DLD1 (cell line): Measurements from ENCODE around the gene GABPB1.
"Not testable (repeated sequence)": the region's sequence is repeated elsewhere in the genome, so short reads cannot be mapped to it uniquely, and the experiment has no call there.

Experiments
- in situ Hi-C: cut with HindIII; loops from 2 replicates; pipeline ENCODE4 v1.10.0; 2017; ENCODE audit warnings: low sequenced_read_pairs

The GABPB1 gene

DNA sequence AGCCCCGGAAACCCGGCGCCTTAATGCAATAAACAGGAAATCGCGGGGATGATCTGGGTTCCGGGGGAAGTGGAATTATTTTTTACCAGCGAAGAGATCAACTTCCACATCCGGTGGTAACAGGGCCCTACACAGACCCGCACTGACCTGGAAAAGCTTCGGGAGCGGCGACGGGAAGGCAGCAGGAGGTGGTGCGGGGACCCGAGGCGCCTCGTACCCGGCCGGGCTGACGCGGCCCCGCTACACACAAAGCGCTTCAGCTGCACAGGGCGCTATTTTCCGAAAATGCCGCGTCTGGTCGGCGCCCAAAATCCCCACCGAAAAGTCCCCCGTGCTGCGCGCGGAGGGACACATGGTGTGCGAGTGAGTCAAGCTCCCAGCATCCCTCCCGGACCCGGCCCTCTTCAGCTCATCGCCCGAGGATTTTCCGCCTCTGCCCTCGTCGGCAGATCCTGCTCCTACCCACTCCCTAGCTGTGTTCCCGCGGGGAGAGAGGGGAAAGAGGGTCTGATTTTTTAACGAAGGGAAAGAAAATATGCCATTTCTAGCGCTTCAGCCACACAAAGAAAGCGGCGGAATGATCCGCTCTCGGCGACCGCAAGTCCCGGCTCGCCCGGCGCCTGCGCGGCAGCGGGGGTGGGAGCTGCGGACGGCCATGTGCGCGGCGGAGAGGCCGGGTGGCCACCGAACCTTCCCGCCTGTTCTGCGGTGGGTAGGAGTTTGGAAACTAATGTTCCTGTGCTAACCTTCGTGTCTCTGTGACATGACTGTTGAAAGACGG, at the start of gene GABPB1:
Gene GABPB1, minus strand, starts transcription at position 361 of the 781 bp plus-strand sequence. CDS start 45,400 bp downstream, outside the sequence.
- in situ Hi-C loops, result no loop called here

DNA sequence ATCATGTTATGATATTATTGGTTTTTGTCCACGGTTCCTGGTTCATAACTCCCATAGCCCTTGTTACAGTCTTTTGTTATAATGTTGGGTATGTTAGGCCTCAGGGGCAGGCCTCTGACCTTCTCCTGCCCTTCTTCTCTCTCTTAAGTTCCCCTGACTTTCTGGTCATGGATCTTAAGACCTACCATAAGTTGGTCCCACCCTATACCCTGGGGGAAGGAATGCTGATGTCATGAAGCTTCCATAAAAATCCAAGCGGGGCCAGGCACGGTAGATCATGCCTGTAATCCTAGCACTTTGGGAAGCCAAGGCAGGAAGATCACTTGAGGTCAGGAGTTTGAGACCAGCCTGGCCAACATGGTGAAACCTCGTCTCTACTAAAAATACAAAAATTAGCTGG, 36.6 kb upstream of the GABPB1 start:
- in situ Hi-C loops, result not testable (repeated sequence)

DNA sequence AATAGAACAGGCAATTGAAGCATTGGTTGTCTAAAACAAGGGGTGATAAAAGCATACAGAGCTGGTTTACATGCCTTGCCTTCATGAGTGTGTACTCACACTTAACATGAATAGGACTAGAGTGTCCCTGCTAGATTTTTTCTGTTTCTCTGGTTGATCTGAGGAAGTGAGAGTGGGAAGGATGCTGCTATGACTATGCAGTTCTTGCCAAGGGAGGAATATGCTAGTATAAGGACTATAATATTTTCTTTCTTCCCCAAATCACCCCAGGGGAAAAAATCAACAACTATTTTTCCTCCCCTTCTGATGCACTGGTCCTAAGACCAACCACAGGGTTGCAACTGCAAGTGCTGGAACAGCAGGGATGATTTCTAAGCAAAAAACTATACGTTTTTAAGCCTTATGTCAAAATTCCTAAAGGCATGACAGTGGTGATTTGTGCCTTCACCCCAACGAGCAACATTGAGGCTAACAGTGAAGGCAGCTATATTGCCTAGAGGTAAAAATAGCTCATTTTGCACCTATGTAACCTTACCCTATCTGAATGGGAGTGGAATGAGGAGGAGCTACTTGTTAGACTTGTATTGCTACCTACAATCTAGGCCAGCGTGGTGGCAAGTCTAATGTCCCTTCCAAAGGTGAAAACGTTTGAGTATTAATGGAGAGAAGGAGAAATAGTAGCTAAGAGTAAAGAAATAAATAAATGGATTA, 35.7 kb upstream of the GABPB1 start:
- in situ Hi-C loops, result no loop called here

DNA sequence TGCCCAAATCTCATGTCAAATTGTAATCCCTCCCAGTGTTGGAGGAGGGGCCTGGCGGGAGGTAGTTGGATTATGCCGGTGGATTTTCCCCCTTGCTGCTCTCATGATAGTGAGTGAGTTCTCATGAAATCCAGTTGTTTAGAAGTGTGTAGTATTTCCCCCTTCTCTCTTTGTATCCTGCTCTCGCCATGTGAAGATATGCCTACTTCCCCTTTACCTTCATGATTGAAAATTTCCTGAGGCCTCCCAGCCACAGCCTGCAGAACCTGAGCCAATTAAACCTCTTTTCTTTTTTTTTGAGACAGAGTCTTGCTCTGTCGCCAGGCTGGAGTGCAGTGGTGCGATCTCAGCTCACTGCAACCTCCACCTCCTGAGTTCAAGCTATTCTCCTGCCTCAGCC, 27.4 kb upstream of the GABPB1 start:
- in situ Hi-C loops, result not testable (repeated sequence)

DNA sequence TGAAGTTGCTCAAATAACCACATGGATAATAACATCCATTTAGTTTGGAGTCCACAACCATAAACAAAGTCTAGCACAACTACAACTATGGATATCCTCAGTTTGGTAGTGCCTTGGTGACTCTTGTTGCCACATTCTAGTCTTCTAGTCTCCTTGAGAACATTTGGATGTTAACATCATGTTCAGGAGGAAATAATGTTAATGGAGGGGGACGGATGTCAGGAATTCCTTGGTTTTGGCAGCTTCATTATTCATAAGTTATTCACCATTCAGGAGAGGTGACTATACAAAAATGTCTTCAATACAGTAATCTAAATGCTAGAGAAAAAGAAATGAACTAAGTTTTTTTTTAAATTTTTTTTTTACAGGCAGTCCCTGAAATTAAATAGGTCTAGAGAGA, 26.4 kb upstream of the GABPB1 start:
- in situ Hi-C loops, result no loop called here

DNA sequence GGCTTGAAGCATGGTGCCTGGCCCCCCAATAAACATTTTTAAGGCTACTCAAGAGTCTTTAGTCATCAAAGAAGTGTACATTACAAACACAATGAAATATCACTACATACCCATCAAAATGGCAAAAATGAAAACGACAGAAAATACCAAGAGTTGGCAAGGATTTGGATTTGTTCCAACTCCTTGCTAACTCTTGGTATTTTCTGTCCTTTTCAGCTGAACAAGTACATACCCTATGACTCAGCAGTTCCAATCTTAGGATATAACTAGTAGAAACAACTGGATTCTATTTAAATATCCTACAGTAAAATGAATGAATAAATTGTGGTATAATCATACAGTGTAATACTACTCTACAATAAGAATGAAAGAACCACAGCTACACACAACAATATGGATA, 25.1 kb upstream of the GABPB1 start:
- in situ Hi-C loops, result no loop called here

DNA sequence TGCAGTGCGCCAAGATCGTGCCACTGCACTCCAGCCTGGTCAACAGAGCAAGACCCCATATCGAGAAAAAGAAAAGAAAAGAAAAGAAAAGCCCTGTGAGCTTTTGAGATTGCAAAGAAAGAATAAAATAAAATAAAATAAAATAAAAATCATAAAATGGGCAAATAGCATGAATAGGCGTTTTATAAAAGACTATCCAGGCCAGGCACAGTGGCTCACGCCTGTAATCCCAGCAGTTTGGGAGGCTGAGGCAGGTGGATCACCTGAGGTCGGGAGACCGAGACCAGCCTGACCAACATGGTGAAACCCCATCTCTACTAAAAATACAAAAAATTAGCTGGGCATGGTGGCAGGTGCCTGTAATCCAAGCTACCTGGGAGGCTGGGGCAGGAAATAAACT, 24.4 kb upstream of the GABPB1 start:
- in situ Hi-C loops, result not testable (repeated sequence)

DNA sequence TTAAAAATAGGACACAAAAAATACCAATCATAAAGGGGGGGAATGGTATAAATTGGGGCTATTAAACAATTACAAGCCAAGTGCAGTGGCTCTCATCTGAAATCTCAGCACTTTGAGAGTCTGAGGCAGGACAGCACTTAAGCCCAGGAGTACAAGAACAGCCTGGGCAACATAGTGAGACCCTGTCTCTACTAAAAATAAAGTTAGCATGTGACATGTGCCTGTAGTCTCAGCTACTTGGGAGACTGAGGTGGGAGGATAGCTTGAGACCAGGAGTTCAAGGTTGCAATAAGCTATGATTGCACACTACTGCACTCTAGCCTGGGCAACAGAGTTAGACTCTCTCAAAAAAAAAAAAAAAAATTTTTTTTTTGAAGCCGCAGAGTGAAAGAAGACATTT, 23.8 kb upstream of the GABPB1 start:
- in situ Hi-C loops, result no loop called here

DNA sequence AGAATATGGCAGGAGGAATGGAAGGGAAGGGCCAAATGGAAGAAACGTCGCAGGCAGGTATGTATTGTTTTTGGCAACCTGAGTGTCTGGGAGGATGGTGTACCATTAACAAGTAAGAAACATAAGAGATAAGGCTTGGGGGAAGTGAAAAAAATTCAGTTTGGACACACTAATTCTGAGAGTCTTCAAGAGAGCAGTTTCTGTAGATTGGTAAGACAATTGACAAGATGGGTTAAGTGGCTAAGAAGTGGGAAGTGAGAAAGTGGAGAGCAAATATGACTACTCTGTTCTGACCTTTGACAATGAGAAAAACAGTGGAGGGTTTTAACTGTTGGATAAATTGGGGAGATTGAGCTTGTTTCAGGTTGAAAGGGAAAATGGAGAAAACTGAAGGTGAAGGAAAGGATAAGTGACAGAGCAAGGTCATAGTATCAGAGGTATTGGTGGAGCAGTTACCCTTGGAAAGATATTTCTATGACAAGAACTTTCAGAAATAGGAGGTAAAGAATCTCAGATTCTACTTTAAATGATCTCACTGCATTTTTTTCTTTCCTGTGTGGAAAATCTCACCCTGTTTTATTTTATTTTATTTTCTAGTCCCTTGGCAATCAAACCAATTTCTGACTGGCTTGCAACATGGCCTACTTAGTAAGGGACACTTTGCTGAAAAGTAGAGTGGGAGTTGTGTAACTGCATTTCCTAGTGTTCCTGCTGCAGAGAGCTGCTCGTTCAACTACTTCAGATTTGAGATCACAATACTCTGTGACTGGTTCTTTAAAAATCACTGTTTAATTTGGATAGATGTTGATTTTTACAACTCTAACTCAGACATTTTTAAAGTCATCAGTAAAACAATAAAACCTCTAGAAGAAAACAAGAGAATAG, 23.1 kb upstream of the GABPB1 start:
- in situ Hi-C loops, result no loop called here

DNA sequence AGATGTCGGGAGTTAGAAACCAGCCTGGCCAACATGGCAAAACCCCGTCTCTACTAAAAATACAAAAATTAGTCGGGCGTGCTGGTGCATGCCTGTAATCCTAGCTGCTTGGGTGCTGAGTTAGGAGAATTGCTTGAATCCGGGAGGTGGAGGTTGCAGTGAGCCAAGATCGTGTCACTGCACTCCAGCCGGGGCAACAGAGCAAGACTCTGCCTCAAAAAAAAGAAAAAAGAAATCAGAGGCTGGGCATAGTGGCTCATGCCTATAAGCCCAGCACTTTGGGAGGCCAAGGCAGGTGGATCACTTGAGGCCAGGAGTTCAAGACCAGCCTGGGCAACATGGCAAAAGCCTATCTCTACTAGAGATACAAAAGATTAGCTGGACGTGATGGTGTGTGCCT, 14.6 kb upstream of the GABPB1 start:
- in situ Hi-C loops, result not testable (repeated sequence)

DNA sequence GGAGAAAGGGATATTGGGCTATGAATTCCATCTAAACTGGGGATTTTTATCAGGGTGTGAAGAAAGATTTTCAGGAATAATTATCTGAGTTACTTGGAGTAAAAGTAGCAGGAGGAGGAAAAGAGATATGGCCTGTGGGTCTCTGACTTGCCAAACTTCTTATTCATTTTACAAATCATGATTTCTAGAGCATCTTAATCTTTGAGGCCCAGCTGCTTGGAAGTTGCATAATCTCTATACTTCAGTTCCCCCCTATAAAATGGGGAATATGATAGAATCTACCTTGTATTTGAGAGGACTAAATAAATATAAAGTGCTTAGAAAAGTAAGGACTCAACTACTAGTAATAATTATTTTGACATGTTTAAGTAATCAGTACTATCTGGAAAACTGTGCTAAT, 11.0 kb upstream of the GABPB1 start:
- in situ Hi-C loops, result no loop called here

DNA sequence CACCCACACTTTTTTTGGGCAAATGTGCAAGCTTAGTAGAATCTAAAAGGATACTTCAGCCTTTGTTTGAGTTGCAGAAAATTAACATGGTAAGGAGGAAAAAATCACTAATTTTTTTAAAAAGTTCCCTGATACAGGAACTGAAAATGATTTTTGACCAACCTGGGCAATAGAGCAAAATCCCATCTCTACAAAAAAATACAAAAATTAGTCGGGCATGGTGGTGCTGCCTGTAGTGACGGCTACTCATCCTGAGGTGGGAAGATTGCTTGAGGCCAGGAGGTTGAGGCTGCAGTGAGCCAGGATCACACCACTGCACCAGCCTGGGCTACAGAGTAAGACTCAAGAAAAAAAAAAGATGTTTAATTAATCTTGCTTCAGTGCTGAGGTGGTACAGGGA, 10.6 kb upstream of the GABPB1 start:
- in situ Hi-C loops, result no loop called here

DNA sequence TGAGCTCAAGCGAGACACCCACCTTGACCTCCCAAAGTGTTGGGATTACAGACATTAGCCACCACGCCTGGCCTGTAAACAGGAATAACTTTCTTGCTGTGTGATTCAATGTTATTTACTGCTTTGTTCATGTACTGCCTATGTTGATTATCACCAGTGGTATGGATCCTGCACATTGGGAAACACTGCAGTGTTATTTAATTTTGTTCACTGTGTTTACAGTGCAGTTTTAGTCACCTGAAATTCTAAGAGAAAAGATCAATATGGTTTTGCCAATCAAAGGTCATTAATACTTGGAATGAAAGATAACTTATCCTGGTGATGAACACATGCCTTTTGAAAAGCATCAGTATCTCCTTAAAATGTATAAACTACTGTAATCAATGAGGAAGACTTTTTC, 8.6 kb upstream of the GABPB1 start:
- in situ Hi-C loops, result no loop called here

DNA sequence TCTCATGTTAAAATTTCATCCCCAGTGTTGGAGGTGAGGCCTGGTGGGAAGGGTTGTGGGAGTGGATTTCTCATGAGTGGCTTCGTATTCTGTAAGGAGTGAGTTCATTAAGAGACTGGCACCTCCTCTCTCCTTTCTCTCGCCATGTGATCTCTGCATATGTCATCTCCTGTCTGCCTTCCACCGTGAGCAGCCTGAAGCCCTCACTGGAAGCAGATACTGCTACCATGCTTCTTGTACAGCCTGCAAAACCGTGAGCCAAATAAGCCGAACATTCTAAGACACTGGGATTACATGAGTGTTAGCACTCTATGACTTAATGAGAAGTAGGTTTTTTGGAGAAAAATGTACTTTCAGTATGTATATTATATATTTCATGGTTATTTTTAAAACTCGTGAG, 6.8 kb upstream of the GABPB1 start:
- in situ Hi-C loops, result no loop called here

DNA sequence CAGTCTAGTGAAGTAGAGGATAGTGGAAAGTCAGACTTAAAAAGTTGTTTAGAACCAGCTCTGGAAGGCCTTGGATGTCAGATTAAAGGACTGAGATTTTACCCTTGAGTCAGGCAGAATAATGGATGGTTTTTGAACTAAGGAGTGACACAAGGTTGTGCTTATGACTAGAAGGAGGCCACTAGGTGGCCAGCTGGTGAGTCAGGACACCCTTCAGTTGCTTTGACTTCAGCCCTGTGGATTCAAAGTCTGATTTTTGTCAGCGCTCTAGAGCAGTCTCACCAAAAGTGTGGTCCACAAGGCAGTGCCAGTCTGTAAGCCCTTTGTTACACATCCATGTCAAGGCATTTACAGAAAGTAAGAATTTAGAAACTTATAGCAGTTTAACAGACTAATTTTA, 3.8 kb upstream of the GABPB1 start:
- in situ Hi-C loops, result no loop called here

DNA sequence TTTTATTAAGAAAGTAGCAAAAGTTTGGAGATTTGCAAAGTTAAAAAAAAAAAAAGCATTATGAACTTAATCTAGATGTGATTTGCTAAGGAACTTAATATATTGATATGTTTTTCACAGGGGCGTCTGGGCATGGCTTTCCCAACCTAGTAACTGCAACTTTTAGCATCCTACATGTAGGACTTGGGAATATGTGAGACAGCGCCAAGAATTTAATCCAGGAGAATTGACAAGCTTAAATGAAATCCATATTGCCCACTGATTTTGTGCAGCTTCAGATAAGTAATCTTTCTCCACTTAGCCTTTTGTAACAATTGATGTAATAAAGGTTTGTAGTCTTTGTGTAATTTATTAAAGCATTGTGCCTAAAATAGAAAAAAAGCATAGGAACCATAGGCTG, 982 bp upstream of the GABPB1 start:
- in situ Hi-C loops, result no loop called here

DNA sequence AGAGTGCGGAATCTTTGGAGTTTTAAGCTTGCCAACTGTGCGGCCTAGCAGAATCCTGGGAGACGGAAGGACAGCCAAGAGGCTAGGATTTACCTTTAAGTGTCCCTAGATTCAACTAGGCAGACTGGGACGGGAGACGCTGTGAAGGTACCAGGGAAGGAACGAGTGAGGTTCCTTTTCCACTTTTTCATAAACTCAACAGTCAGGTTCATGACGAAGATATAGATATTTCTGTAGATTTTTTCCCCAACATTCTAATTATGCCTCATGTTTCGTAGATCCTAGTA, 564 bp upstream of the GABPB1 start:
- in situ Hi-C loops, result no loop called here

DNA sequence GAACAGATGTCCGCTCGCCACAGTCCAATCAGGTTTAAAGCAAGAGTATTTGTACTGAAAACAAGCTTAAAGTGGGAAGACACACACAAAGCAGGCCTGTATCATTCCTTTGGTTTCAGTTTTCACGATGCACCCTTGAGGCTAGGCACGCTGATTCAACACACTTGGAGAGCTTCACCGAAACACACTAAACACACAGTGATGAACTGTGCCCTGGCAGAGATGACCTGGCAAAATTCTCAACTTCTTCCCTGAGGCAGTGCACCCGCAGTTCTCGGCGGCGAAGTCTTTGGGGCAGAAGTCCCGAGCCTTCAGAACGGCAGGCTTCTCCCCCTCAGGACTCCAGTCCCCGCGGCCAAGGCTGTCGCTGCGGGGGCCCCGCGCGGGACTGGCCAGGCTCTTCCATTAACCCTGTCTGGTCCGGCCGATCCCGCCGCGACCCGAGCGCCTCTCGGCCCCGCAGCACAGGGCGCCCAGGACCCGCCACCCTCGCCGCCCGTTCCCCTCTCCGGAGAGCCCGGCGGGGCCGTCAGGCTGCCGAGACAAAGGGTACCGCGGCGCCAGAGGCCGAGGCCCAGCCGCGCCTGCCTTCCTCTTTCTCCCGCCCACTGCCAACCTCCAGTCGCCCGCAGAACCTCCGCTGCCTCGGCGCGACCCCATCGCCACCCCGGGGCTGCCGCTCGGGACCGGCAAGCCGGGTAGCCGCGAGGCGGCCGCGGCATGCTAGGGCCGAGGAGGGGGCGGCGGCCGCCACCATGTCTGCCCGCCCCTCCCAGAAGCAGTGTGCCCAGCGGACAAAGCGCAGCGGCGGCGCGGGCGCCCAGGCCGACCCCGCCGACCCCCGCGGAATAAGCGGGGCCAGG, 792 bp downstream of the GABPB1 start:
- in situ Hi-C loops, result no loop called here

DNA sequence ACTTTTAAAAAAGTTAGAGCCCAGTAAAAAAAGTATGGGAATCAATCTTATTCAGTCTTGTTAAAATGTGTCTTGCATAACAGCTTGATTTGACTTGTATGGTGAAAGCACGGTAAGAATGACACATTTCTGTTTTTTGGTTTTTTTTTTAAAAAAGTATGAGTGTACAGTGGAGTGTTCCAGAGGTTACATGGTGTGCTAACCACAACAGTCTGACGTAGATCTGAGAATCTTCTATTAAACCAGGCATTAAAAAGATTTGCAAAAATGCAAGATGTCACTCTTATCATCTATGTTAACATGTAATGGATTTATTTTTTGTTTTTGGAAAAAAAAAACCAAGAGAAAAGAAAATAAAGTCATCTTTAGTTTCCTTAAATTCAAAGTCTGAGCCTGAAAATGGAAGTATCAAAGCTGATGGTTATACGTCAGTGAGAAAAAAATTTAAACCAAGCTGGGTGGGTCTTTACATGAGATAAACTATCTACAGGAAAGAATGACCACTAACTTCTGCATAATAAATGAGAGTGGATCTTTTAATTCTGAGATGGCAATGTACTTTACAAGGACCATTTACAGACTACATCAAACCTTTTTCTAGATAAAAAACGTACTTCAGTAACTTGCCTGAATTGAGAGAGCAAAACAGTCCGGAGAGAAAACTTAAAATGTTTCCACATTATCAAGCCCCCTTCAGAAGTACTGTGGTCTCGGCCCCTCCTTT, 1.6 kb downstream of the GABPB1 start:
- in situ Hi-C loops, result no loop called here

DNA sequence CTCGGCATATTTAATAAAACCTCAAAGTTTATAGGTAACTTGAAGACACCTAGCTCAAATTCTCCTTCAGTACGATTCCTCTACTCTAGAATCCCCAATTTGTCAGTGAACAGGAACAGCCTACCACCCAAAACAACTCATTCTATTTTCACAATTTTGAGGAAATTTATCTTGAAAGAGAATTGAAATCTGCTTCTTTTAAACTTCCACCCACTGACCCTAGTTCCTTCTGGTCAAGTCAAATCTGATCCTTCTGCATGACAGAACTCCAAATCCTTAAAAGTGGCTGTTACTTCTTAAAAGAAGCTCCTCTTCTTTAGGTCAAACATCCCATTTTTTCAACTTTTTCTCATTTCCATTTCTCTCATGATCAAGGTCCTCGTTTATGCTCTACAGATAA, 4.4 kb downstream of the GABPB1 start:
- in situ Hi-C loops, result no loop called here
